ENCODE results near the gene ATP6AP2.
A peak's percentile ranks its signal among the peaks of the same experiment; 100 is the strongest.
"Not testable (repeated sequence)": the region's sequence is repeated elsewhere in the genome, so short reads cannot be mapped to it uniquely, and the experiment has no call there.

ATP6AP2 gene

GRCh38 chrX:40580537-40581335 lies at the start of gene ATP6AP2:
TSS of gene ATP6AP2 (plus strand) at chrX:40580970. CDS start at chrX:40581066, 96 bp downstream.
- peak; percentile 96 to 98 for DNase-seq

- peak; percentile 88 to 90 for DNase-seq
Measured at GRCh38 chrX:40531056-40531826, 49.5 kb upstream of the ATP6AP2 start.

GRCh38 chrX:40537310-40537709 lies 43.5 kb upstream of the ATP6AP2 start:
- DNase-seq = no peak

GRCh38 chrX:40538406-40538805 lies 42.4 kb upstream of the ATP6AP2 start:
- DNase-seq = no peak

- peak in 1 of 2 experiments; percentile 67 for DNase-seq
Measured at GRCh38 chrX:40539214-40540142, 41.3 kb upstream of the ATP6AP2 start.

GRCh38 chrX:40542208-40542607 lies 38.6 kb upstream of the ATP6AP2 start:
- DNase-seq = no peak

GRCh38 chrX:40542972-40543371 lies 37.8 kb upstream of the ATP6AP2 start:
- no peak for DNase-seq

GRCh38 chrX:40543661-40544328 lies 37.0 kb upstream of the ATP6AP2 start:
- peak; percentile 52 to 84 for DNase-seq

- DNase-seq = no peak
Measured at GRCh38 chrX:40544343-40545266, 36.2 kb upstream of the ATP6AP2 start.

- no peak for DNase-seq
Measured at GRCh38 chrX:40546870-40547269, 33.9 kb upstream of the ATP6AP2 start.

GRCh38 chrX:40550066-40550465 lies 30.7 kb upstream of the ATP6AP2 start:
- DNase-seq = peak; percentile 8 to 55

GRCh38 chrX:40552768-40553167 lies 28.0 kb upstream of the ATP6AP2 start:
- DNase-seq = peak in 1 of 2 experiments; percentile 16

- no peak for DNase-seq
Measured at GRCh38 chrX:40558590-40558989, 22.2 kb upstream of the ATP6AP2 start.

- DNase-seq = no peak
Measured at GRCh38 chrX:40563784-40564183, 17.0 kb upstream of the ATP6AP2 start.

GRCh38 chrX:40564447-40564846 lies 16.3 kb upstream of the ATP6AP2 start:
- no peak for DNase-seq

GRCh38 chrX:40570346-40571093 lies 10.2 kb upstream of the ATP6AP2 start:
- DNase-seq = no peak

GRCh38 chrX:40571164-40571563 lies 9.6 kb upstream of the ATP6AP2 start:
- DNase-seq = not testable (repeated sequence)

GRCh38 chrX:40571600-40571999 lies 9.2 kb upstream of the ATP6AP2 start:
- no peak for DNase-seq

- DNase-seq = peak in 1 of 2 experiments; percentile 39
Measured at GRCh38 chrX:40573763-40574162, 7.0 kb upstream of the ATP6AP2 start.

GRCh38 chrX:40575411-40575810 lies 5.4 kb upstream of the ATP6AP2 start:
- DNase-seq = not testable (repeated sequence)

Measured in NCI-H526 (cell line).